K562 (cell line): ENCODE data around the gene SAMM50. TPM values are rescaled to one million over a fixed set of nuclear protein-coding genes. Genes with fewer than 3 reads are reported as not detected.
"Not testable (repeated sequence)": the region's sequence is repeated elsewhere in the genome, so short reads cannot be mapped to it uniquely, and the experiment has no call there.

Source experiments
- ATAC-seq: fragments of 200-7000 bp; cut with Tn5 transposase; 3 replicates; pipeline ENCODE4 v1.9.1; 2020; ENCODE audit warnings: moderate library complexity
- BruUV-seq: library from RNA; stranded (reverse); fragments of 400-500 nt; replicated peaks from 2 replicates; lab custom pipeline; 2021; lab: Mats Ljungman, UMichigan
- CTCF ChIA-PET: fragments of 300-600 bp; formaldehyde crosslinking; extraction: SDS; loops from one replicate; lab custom pipeline; 2021; ENCODE audit warnings: low intra/inter-chr PET ratio; lab: Yijun Ruan, JAX
- POLR2A ChIA-PET: fragments of 300-600, 350-650 bp; sonication (Branson Sonifier 250); formaldehyde crosslinking; extraction: SDS; loops from one replicate; lab custom pipeline; 2021; ENCODE audit warnings: antibody characterized with exemption, inconsistent platforms; lab: Yijun Ruan, JAX
- DNase-seq, 4 experiments: peaks; one replicate each; pipeline versions ENCODE4 v3.0.0 to v3.0.0-alpha.2; 2011 to 2018; ENCODE audit warnings: low spot score in 3 of 4, mixed read lengths in 3 of 4; ENCODE audit errors: extremely low read depth in 1 of 4
- FAIRE-seq: peaks from 2 replicates; lab custom pipeline; 2011; peaks lifted over from hg19 to GRCh38; lab: Jason Lieb, UNC
- H2AFZ ChIP-seq: 2 replicates; pipeline ENCODE4 v1.6.0; 2011; ENCODE audit warnings: low read depth, low read length, control low read depth, inconsistent platforms
- H3K27ac ChIP-seq: fragments of 200-600 bp; 3 replicates; pipeline ENCODE4 v1.8.0; 2011; ENCODE audit warnings: low read depth, mild to moderate bottlenecking, control low read depth, inconsistent platforms, low read length, moderate library complexity, mixed read lengths; ENCODE audit errors: extremely low read depth
- H3K27me3 ChIP-seq, 2 experiments: fragments of 300-600 bp in 1 of 2; 2 replicates in 1 of 2; 3 replicates in 1 of 2; pipeline versions ENCODE4 v1.6.0 to v1.8.0; 2011; ENCODE audit warnings: inconsistent platforms in 2 of 2, low read length in 2 of 2, mild to moderate bottlenecking in 1 of 2, mixed read lengths in 1 of 2, moderate library complexity in 1 of 2; ENCODE audit not compliant: control insufficient read depth in 2 of 2, insufficient read depth in 2 of 2
- H3K36me3 ChIP-seq: fragments of 300-600 bp; 3 replicates; pipeline ENCODE4 v1.8.0; 2011; ENCODE audit warnings: mild to moderate bottlenecking, low read length, inconsistent platforms; ENCODE audit not compliant: control insufficient read depth, insufficient read depth
- H3K4me1 ChIP-seq, 2 experiments: fragments of 200-600 bp in 1 of 2; replicated peaks in 1 of 2; 2 replicates in 1 of 2; 3 replicates in 1 of 2; pipeline versions ENCODE4 v1.5.1 to v1.8.0; 2011; ENCODE audit warnings: inconsistent platforms in 2 of 2, low read length in 2 of 2, mild to moderate bottlenecking in 1 of 2, mixed read lengths in 1 of 2, moderate library complexity in 1 of 2; ENCODE audit not compliant: control insufficient read depth in 2 of 2, insufficient read depth in 2 of 2
- H3K4me2 ChIP-seq: 2 replicates; pipeline ENCODE4 v1.6.1; 2011; ENCODE audit warnings: low read length, control low read depth, inconsistent platforms, mixed read lengths; ENCODE audit not compliant: insufficient read depth
- H3K4me3 ChIP-seq: fragments of 200-600 bp; sonication (generic), shearing (Covaris generic); 2 replicates; pipeline ENCODE4 v1.5.1; 2016; ENCODE audit warnings: control low read depth, inconsistent platforms
- H3K79me2 ChIP-seq: fragments of 200-600 bp; 3 replicates; pipeline ENCODE4 v1.8.0; 2011; ENCODE audit warnings: low read length, inconsistent platforms; ENCODE audit not compliant: control insufficient read depth, insufficient read depth
- H3K9ac ChIP-seq, 2 experiments: 2 replicates each; pipeline versions ENCODE4 v1.6.0 to v1.6.1; 2011; ENCODE audit warnings: low read depth in 2 of 2, low read length in 2 of 2, control low read depth in 1 of 2, inconsistent platforms in 1 of 2, mild to moderate bottlenecking in 1 of 2, mixed read lengths in 1 of 2; ENCODE audit not compliant: insufficient read depth in 1 of 2
- H3K9me1 ChIP-seq: one replicate; pipeline ENCODE4 v1.6.0; 2011; ENCODE audit warnings: inconsistent platforms, mild to moderate bottlenecking, low read length, moderate library complexity; ENCODE audit not compliant: control insufficient read depth, insufficient read depth
- H3K9me3 ChIP-seq: replicated peaks from 2 replicates; pipeline ENCODE4 v1.5.1; 2011; ENCODE audit warnings: low read depth, low read length, inconsistent platforms; ENCODE audit not compliant: control insufficient read depth, insufficient read depth
- H4K20me1 ChIP-seq: replicated peaks from 2 replicates; pipeline ENCODE4 v1.6.1; 2011; ENCODE audit warnings: low read length, inconsistent platforms, mixed read lengths; ENCODE audit not compliant: control insufficient read depth, insufficient read depth
- HINFP ChIP-seq: fragments of 450-650 bp; conservative IDR thresholded peaks from 2 replicates; pipeline ENCODE4 v1.6.1; 2016; ENCODE audit warnings: missing genetic modification characterization, low read depth, mild to moderate bottlenecking, control low read depth, missing compliant biosample characterization
- WGBS: fragments of 100-300 bp; shearing (Covaris generic); methylation state at CpG from one replicate; pipeline ENCODE4 v1.1.6; 2016; ENCODE audit warnings: low coverage, mixed read lengths; ENCODE audit not compliant: insufficient coverage; ENCODE audit errors: missing lambda C conversion rate; 5-methylcytosine and 5-hydroxymethylcytosine counted together
- in situ Hi-C: fragments of 300-500 bp; cut with MboI; formaldehyde crosslinking; loops from 4 replicates; pipeline ENCODE4 v1.15.0; 2018; ENCODE audit warnings: inconsistent platforms, mixed read lengths
- intact Hi-C: fragments of 100-400 bp; cut with micrococcal nuclease; formaldehyde crosslinking; loops from 2 replicates; pipeline ENCODE4 v1.14.2; 2022
- polyA plus RNA-seq, 8 experiments: library from polyadenylated mRNA; depleted of rRNA in 4 of 8; stranded (reverse) in 5 of 8; unstranded in 3 of 8; fragments of >200 nt; fragmentation: Nextera tagmentation in 2 of 8; fragmentation: Illumina TruSeq in 1 of 8; extraction: Ambion mirVana in 2 of 8; extraction: Trizol in 1 of 8; gene quantifications; 2 replicates each; pipeline versions ENCODE4 v1.2.1 to v1.2.3, GENCODE V29; 2011 to 2014; ENCODE audit warnings: inconsistent platforms in 1 of 8, missing spikeins in 1 of 8
- total RNA-seq, 7 experiments: library from RNA; depleted of rRNA in 6 of 7; stranded (reverse); fragments of >200 nt in 6 of 7; fragmentation: Illumina TruSeq in 2 of 7; extraction: Trizol in 2 of 7; gene quantifications; 2 replicates each; pipeline versions ENCODE4 v1.2.1 to v1.2.3, GENCODE V29; 2011 to 2021; ENCODE audit warnings: low replicate concordance in 1 of 7
- TF ChIP-seq, protein P1 (sequence below), 2 experiments: fragments of 450-650 bp; IDR thresholded peaks; 2 replicates each; pipeline ENCODE4 v1.6.1; 2018; ENCODE audit warnings: mild to moderate bottlenecking in 2 of 2, low read depth in 1 of 2; ENCODE audit not compliant: partially characterized antibody in 2 of 2
- TF ChIP-seq, protein P2 (sequence below): fragments of 450-650 bp; formaldehyde crosslinking; conservative IDR thresholded peaks from 2 replicates; pipeline ENCODE4 v1.4.0; 2022; ENCODE audit warnings: mild to moderate bottlenecking, missing genetic modification characterization
- TF ChIP-seq, protein P3 (sequence below): fragments of 450-650 bp; IDR thresholded peaks from 2 replicates; pipeline ENCODE4 v1.6.1; 2016

Gene SAMM50
- total and polyA plus RNA-seq, 9 of the 15 experiments (the other 6 are each of a cell fraction or from before 2014, with no cell fraction given) = 14.6 to 49.3 (median 38.1) TPM

- H2AFZ ChIP-seq, H3K9me3 ChIP-seq, H3K27me3 ChIP-seq, H3K79me2 ChIP-seq, H3K4me1 ChIP-seq, H4K20me1 ChIP-seq, H3K9ac ChIP-seq, H3K36me3 ChIP-seq, BruUV-seq, FAIRE-seq, intact Hi-C loops, CTCF ChIA-PET, H3K4me2 ChIP-seq, H3K9me1 ChIP-seq, H3K4me3 ChIP-seq, DNase-seq, in situ Hi-C loops, ATAC-seq, H3K27ac ChIP-seq: not testable (repeated sequence)
- 51% methylated on average over 3 of the region's 3 CpGs for WGBS
- POLR2A ChIA-PET = interaction anchor here (0.7 to 1.5 kb wide), 2 partner anchors 10 to 26 kb away, joined by 3 to 5 read pairs; no protein-coding TSS in a partner anchor
Measured at GRCh38 chr22:44016586-44016985, 61.3 kb downstream of the SAMM50 start.

- Histone ChIP-seq H3K27ac (no peak overlapping the region), H3K9me3 (no peaks in the 10 kb centered on the region), H3K27me3 (no peaks in the 10 kb centered on the region), H3K4me3 (no peak overlapping the region), H4K20me1 (no peaks in the 10 kb centered on the region), H3K9me1 (no peaks in the 10 kb centered on the region), H3K9ac (no peak overlapping the region), H3K4me1 (peaks cover 13 to 20% of the 10 kb centered on the region in 2 experiments; a peak in 4 of 5 replicates), H3K4me2 (no peak overlapping the region), H2AFZ (no peak overlapping the region), H3K36me3 (no peaks in the 10 kb centered on the region), H3K79me2 (peaks cover 23% of the 10 kb centered on the region)
- ATAC-seq (no peak), DNase-seq (no peak), FAIRE-seq (no peak)
- 96% methylated on average over 8 of the region's 9 CpGs for WGBS
- intact Hi-C loops = no loop called here
- in situ Hi-C loops = no loop called here
- CTCF ChIA-PET = no interaction called here
- POLR2A ChIA-PET = interaction anchor here (0.6 to 0.7 kb wide), 2 partner anchors 20 to 454 kb away, joined by 3 to 4 read pairs; no protein-coding TSS in a partner anchor
- BruUV-seq = no TSS peak
- TF ChIP-seq, protein P1, sequence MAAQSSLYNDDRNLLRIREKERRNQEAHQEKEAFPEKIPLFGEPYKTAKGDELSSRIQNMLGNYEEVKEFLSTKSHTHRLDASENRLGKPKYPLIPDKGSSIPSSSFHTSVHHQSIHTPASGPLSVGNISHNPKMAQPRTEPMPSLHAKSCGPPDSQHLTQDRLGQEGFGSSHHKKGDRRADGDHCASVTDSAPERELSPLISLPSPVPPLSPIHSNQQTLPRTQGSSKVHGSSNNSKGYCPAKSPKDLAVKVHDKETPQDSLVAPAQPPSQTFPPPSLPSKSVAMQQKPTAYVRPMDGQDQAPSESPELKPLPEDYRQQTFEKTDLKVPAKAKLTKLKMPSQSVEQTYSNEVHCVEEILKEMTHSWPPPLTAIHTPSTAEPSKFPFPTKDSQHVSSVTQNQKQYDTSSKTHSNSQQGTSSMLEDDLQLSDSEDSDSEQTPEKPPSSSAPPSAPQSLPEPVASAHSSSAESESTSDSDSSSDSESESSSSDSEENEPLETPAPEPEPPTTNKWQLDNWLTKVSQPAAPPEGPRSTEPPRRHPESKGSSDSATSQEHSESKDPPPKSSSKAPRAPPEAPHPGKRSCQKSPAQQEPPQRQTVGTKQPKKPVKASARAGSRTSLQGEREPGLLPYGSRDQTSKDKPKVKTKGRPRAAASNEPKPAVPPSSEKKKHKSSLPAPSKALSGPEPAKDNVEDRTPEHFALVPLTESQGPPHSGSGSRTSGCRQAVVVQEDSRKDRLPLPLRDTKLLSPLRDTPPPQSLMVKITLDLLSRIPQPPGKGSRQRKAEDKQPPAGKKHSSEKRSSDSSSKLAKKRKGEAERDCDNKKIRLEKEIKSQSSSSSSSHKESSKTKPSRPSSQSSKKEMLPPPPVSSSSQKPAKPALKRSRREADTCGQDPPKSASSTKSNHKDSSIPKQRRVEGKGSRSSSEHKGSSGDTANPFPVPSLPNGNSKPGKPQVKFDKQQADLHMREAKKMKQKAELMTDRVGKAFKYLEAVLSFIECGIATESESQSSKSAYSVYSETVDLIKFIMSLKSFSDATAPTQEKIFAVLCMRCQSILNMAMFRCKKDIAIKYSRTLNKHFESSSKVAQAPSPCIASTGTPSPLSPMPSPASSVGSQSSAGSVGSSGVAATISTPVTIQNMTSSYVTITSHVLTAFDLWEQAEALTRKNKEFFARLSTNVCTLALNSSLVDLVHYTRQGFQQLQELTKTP (IDR thresholded peaks at IDR 0.05; ENCODE audit: low read depth in 1 of 2, partially characterized antibody in 2 of 2) = no peak
- no peak for TF ChIP-seq HINFP (tag)
- TF ChIP-seq, protein P2, sequence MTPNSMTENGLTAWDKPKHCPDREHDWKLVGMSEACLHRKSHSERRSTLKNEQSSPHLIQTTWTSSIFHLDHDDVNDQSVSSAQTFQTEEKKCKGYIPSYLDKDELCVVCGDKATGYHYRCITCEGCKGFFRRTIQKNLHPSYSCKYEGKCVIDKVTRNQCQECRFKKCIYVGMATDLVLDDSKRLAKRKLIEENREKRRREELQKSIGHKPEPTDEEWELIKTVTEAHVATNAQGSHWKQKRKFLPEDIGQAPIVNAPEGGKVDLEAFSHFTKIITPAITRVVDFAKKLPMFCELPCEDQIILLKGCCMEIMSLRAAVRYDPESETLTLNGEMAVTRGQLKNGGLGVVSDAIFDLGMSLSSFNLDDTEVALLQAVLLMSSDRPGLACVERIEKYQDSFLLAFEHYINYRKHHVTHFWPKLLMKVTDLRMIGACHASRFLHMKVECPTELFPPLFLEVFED (CRISPR knock-in tag) = no peak
- TF ChIP-seq, protein P3, sequence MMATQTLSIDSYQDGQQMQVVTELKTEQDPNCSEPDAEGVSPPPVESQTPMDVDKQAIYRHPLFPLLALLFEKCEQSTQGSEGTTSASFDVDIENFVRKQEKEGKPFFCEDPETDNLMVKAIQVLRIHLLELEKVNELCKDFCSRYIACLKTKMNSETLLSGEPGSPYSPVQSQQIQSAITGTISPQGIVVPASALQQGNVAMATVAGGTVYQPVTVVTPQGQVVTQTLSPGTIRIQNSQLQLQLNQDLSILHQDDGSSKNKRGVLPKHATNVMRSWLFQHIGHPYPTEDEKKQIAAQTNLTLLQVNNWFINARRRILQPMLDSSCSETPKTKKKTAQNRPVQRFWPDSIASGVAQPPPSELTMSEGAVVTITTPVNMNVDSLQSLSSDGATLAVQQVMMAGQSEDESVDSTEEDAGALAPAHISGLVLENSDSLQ = no peak
Measured at GRCh38 chr22:44018594-44018993, 63.4 kb downstream of the SAMM50 start.
